Thyroid gland (tissue), 4 donors: ENCODE data around the gene TTC39B. TPM values are rescaled to one million over a fixed set of nuclear protein-coding genes. Genes with fewer than 3 reads are reported as not detected.

Experiments
- DNase-seq, 2 donors: peaks; one replicate each; pipeline ENCODE4 v3.0.0-alpha.2; 2019
- H3K27ac ChIP-seq, 3 donors: fragments of 200-600 bp; sonication (generic); 1 replicate in 2 of 3; 2 replicates in 1 of 3; pipeline ENCODE4 v1.5.1; 2016 to 2019; ENCODE audit warnings: mild to moderate bottlenecking in 1 of 3, moderate library complexity in 1 of 3
- H3K27me3 ChIP-seq: fragments of 200-600 bp; sonication (generic); one replicate; pipeline ENCODE4 v1.5.1; 2019
- H3K36me3 ChIP-seq, 2 donors: fragments of 200-600 bp; sonication (generic); one replicate each; pipeline ENCODE4 v1.5.1; 2016 to 2019
- H3K4me1 ChIP-seq, 2 donors: fragments of 200-600 bp; sonication (generic); one replicate each; pipeline ENCODE4 v1.5.1; 2017 to 2019
- H3K4me3 ChIP-seq, 3 donors: fragments of 200-600 bp; sonication (generic); replicated peaks in 1 of 3; 1 replicate in 2 of 3; 2 replicates in 1 of 3; pipeline ENCODE4 v1.5.1; 2016; ENCODE audit warnings: mild to moderate bottlenecking in 1 of 3
- H3K9me3 ChIP-seq: fragments of 200-600 bp; sonication (generic); one replicate; pipeline ENCODE4 v1.5.1; 2017
- POLR2A ChIP-seq, 2 donors: fragments of 450-650 bp; IDR thresholded peaks; one replicate each; pipeline ENCODE4 v1.6.1; 2017; ENCODE audit warnings: antibody characterized with exemption in 2 of 2, mild to moderate bottlenecking in 2 of 2, moderate library complexity in 1 of 2
- WGBS, 2 donors: methylation state at CpG; one replicate each; pipeline ENCODE4 v1.1.5; 2017; 5-methylcytosine and 5-hydroxymethylcytosine counted together
- intact Hi-C: fragments of 100-400 bp; cut with DNase I; formaldehyde crosslinking; loops from one replicate; pipeline ENCODE4 v1.15.1; 2023
- total RNA-seq, 4 donors: library from RNA; depleted of rRNA; stranded (reverse); fragments of >200 nt; gene quantifications; one replicate each; pipeline ENCODE4 v1.2.3, GENCODE V29; 2016
- TF ChIP-seq, protein P1 (sequence below), 6 experiments: fragments of 200-600 bp in 3 of 6; fragments of 450-650 bp in 3 of 6; sonication (generic) in 3 of 6; IDR thresholded peaks; one replicate each; pipeline ENCODE4 v1.5.1; 2016 to 2019; ENCODE audit warnings: antibody characterized with exemption in 6 of 6, mild to moderate bottlenecking in 2 of 6, inconsistent platforms in 1 of 6, moderate library complexity in 1 of 6

Gene TTC39B
- 10 to 100 TPM; 10.3 to 18.7 (median 11.3) TPM for total RNA-seq

GRCh38 chr9:15306757-15307522 is at the start of gene TTC39B:
TSS of gene TTC39B (minus strand) at chr9:15307216. CDS start at chr9:15307125, 91 bp downstream.
- H3K9me3 ChIP-seq, result no peaks in the 10 kb centered on the region
- 0% methylated on average over 6 to 11 of the region's 67 CpGs for WGBS, 2 donors
- peaks cover 7 to 10% of the 10 kb centered on the region in 2 donors for H3K4me1 ChIP-seq
- peak; percentile 95 for DNase-seq
- peak within 1 kb of the TSS; percentile 51 to 90 (median 86) for H3K27ac ChIP-seq
- peak within 1 kb of the TSS; percentile 20 to 84 (median 57) for H3K4me3 ChIP-seq
- no peaks in the 10 kb centered on the region for H3K27me3 ChIP-seq
- no peaks in the 10 kb centered on the region for H3K36me3 ChIP-seq
- TF ChIP-seq, protein P1, sequence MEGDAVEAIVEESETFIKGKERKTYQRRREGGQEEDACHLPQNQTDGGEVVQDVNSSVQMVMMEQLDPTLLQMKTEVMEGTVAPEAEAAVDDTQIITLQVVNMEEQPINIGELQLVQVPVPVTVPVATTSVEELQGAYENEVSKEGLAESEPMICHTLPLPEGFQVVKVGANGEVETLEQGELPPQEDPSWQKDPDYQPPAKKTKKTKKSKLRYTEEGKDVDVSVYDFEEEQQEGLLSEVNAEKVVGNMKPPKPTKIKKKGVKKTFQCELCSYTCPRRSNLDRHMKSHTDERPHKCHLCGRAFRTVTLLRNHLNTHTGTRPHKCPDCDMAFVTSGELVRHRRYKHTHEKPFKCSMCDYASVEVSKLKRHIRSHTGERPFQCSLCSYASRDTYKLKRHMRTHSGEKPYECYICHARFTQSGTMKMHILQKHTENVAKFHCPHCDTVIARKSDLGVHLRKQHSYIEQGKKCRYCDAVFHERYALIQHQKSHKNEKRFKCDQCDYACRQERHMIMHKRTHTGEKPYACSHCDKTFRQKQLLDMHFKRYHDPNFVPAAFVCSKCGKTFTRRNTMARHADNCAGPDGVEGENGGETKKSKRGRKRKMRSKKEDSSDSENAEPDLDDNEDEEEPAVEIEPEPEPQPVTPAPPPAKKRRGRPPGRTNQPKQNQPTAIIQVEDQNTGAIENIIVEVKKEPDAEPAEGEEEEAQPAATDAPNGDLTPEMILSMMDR (IDR thresholded peaks at IDR 0.05), result no peak
- TF ChIP-seq POLR2A (IDR thresholded peaks at IDR 0.05), result peak in 1 of 2 donors; percentile 82
- intact Hi-C loops, result no loop called here

- TF ChIP-seq POLR2A (IDR thresholded peaks at IDR 0.05), result no peak
- TF ChIP-seq, protein P1 (IDR thresholded peaks at IDR 0.05), result no peak
- no peak overlapping the region for H3K27ac ChIP-seq
- no peaks in the 10 kb centered on the region for H3K4me1 ChIP-seq
- intact Hi-C loops, result no loop called here
- DNase-seq, result no peak
- H3K36me3 ChIP-seq, result no peaks in the 10 kb centered on the region
- WGBS, 2 donors, result 91 to 92% methylated on average over 6 of the region's 6 CpGs
- H3K27me3 ChIP-seq, result no peaks in the 10 kb centered on the region
- no peak overlapping the region for H3K4me3 ChIP-seq
- H3K9me3 ChIP-seq, result no peaks in the 10 kb centered on the region
Measured at GRCh38 chr9:15355669-15356068, 48.7 kb upstream of the TTC39B start.

- no peak for TF ChIP-seq POLR2A (IDR thresholded peaks at IDR 0.05)
- WGBS, 2 donors, result 74 to 78% methylated on average over 3 of the region's 3 CpGs
- Histone ChIP-seq H3K36me3 (no peaks in the 10 kb centered on the region), H3K4me3 (no peak overlapping the region), H3K9me3 (no peaks in the 10 kb centered on the region), H3K27me3 (no peaks in the 10 kb centered on the region), H3K27ac (no peak overlapping the region), H3K4me1 (no peaks in the 10 kb centered on the region)
- no peak for DNase-seq
- intact Hi-C loops, result no loop called here
Measured at GRCh38 chr9:15354713-15355112, 47.7 kb upstream of the TTC39B start.

DNA sequence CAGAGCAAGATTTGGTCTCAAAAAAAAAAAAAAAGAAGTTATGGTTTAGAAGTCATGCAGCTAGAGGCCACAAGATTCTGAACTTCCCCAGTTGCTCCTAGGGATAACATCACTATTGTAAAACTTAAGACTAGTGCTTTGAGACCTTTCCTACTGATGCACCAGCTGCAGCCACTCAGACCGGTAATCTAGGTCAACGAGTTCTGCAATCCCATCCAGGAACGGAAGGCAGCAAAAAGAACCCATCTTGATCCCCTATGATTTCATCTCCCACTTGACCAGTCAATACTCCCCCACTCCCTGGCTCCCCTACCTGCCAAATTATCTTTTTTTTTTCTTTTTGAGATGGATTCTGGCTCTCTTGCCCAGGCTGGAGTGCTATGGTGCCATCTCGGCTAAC is 46.9 kb upstream of the TTC39B start:
- Histone ChIP-seq H3K27ac (no peak overlapping the region), H3K9me3 (no peaks in the 10 kb centered on the region), H3K4me1 (no peaks in the 10 kb centered on the region), H3K4me3 (no peak overlapping the region), H3K36me3 (no peaks in the 10 kb centered on the region), H3K27me3 (no peaks in the 10 kb centered on the region)
- 77 to 79% methylated on average over 4 of the region's 4 CpGs for WGBS, 2 donors
- TF ChIP-seq POLR2A (IDR thresholded peaks at IDR 0.05), result no peak
- TF ChIP-seq, protein P1 (IDR thresholded peaks at IDR 0.05), result no peak
- intact Hi-C loops, result no loop called here
- no peak for DNase-seq

DNA sequence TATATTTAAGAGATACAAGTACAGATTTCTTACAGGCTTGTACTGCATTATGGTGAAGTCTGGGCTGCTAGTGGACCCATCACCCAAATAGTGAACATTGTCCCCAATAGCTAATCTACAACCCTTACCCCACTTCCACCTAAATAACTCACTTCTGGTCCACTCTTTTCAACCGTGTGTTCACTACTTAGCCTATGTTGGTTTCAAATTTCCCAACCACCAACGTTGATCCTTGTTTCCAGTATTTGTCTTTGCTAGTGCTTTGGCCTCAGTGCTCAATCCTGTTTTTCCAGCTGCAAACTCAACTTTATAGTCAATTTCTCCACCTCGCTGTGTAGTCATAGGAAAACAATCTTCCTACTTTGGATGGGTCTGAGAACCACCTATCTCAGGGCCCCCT is 45.3 kb upstream of the TTC39B start:
- intact Hi-C loops, result no loop called here
- no peak for DNase-seq
- TF ChIP-seq, protein P1 (IDR thresholded peaks at IDR 0.05), result no peak
- TF ChIP-seq POLR2A (IDR thresholded peaks at IDR 0.05), result no peak
- no peak overlapping the region for H3K4me3 ChIP-seq
- H3K27ac ChIP-seq, result no peak overlapping the region
- WGBS, 2 donors, result 47 to 50% methylated on average over 2 of the region's 3 CpGs
- no peaks in the 10 kb centered on the region for H3K36me3 ChIP-seq
- no peaks in the 10 kb centered on the region for H3K27me3 ChIP-seq
- no peaks in the 10 kb centered on the region for H3K9me3 ChIP-seq
- H3K4me1 ChIP-seq, result no peaks in the 10 kb centered on the region
